KMS-11 (cell line): ENCODE results near the gene ZNRF3.

ENCODE experiments used
- H2AFZ ChIP-seq: fragments of 200-600 bp; sonication (generic); 2 replicates; pipeline ENCODE4 v1.6.1; 2016; ENCODE audit warnings: antibody characterized with exemption, mixed run types, low read depth
- H3K27ac ChIP-seq: fragments of 200-600 bp; sonication (generic); 2 replicates; pipeline ENCODE4 v1.6.1; 2016; ENCODE audit warnings: mild to moderate bottlenecking, mixed run types
- H3K27me3 ChIP-seq: fragments of 200-600 bp; sonication (generic); 2 replicates; pipeline ENCODE4 v1.6.1; 2017; ENCODE audit warnings: mild to moderate bottlenecking, low read depth, mixed run types, moderate library complexity; ENCODE audit not compliant: insufficient read depth
- H3K36me3 ChIP-seq: fragments of 200-600 bp; sonication (generic); 2 replicates; pipeline ENCODE4 v1.6.1; 2017; ENCODE audit warnings: mild to moderate bottlenecking, mixed run types; ENCODE audit not compliant: insufficient read depth
- H3K4me1 ChIP-seq: fragments of 200-600 bp; sonication (generic); 2 replicates; pipeline ENCODE4 v1.6.1; 2016; ENCODE audit warnings: mild to moderate bottlenecking, low read depth, mixed run types; ENCODE audit not compliant: poor library complexity, severe bottlenecking
- H3K4me2 ChIP-seq: fragments of 200-600 bp; sonication (generic); 2 replicates; pipeline ENCODE4 v1.7.0; 2016; ENCODE audit warnings: mild to moderate bottlenecking, mixed run types
- H3K4me3 ChIP-seq: fragments of 200-600 bp; sonication (generic); IDR thresholded peaks from 2 replicates; pipeline ENCODE4 v1.6.1; 2017; ENCODE audit warnings: low read depth, low read length, mixed read lengths; ENCODE audit not compliant: insufficient read depth
- H3K79me2 ChIP-seq: fragments of 200-600 bp; sonication (generic); 2 replicates; pipeline ENCODE4 v1.6.1; 2016; ENCODE audit warnings: low read depth, mixed run types; ENCODE audit not compliant: insufficient read depth
- H3K9ac ChIP-seq: fragments of 200-600 bp; sonication (generic); 2 replicates; pipeline ENCODE4 v1.6.1; 2016; ENCODE audit warnings: mild to moderate bottlenecking, mixed run types
- H4K20me1 ChIP-seq: fragments of 200-600 bp; sonication (generic); 2 replicates; pipeline ENCODE4 v1.6.1; 2016; ENCODE audit warnings: mild to moderate bottlenecking, mixed run types; ENCODE audit not compliant: insufficient read depth
- TF ChIP-seq, protein P1 (sequence below): fragments of 200-600 bp; sonication (generic); conservative IDR thresholded peaks from 2 replicates; pipeline ENCODE4 v1.6.1; 2017; ENCODE audit warnings: low read depth, mild to moderate bottlenecking, antibody characterized with exemption, low read length, moderate library complexity, mixed read lengths

The ZNRF3 gene

GRCh38 chr22:29078869-29079207, 195.5 kb downstream of the ZNRF3 start:
- Histone ChIP-seq H3K27ac (no peak overlapping the region), H3K79me2 (no peaks in the 10 kb centered on the region), H4K20me1 (no peaks in the 10 kb centered on the region), H3K4me2 (no peak overlapping the region), H3K4me1 (no peaks in the 10 kb centered on the region), H3K27me3 (no peaks in the 10 kb centered on the region), H2AFZ (no peak overlapping the region), H3K36me3 (no peaks in the 10 kb centered on the region), H3K4me3 (no peak overlapping the region), H3K9ac (no peak overlapping the region)
- TF ChIP-seq, protein P1, sequence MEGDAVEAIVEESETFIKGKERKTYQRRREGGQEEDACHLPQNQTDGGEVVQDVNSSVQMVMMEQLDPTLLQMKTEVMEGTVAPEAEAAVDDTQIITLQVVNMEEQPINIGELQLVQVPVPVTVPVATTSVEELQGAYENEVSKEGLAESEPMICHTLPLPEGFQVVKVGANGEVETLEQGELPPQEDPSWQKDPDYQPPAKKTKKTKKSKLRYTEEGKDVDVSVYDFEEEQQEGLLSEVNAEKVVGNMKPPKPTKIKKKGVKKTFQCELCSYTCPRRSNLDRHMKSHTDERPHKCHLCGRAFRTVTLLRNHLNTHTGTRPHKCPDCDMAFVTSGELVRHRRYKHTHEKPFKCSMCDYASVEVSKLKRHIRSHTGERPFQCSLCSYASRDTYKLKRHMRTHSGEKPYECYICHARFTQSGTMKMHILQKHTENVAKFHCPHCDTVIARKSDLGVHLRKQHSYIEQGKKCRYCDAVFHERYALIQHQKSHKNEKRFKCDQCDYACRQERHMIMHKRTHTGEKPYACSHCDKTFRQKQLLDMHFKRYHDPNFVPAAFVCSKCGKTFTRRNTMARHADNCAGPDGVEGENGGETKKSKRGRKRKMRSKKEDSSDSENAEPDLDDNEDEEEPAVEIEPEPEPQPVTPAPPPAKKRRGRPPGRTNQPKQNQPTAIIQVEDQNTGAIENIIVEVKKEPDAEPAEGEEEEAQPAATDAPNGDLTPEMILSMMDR, result no peak

DNA sequence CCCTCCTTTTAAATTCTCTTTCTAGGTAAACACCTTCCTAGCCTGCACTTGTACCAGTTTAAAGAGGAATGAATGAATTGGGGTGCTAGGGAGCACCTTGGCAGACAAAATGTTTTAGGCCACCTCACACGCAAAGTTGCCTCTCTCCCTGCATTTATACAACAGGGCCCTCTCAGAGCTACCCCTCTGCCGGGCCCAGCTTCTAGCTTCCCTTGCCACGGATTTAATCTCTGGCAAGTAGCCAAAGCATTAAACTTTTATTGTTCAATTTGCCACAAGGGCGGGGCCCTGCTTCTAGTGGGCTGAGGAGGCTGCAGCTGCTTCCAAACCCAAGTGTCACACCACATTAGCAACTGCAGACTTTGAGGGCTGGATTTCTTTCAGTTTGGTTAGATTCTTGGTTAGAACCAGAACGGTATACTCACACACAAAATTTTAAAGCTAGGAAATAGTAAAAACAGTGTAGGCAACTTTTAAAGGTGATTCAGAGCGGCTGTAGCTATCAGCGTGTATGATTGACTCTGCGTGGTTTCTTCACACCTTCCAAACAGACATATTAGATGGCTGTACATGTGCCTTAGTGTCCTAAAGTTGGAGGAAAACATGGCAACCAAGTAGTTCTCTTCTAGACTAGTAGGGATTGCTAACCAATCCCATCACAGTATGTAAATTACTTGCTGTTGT, 196.0 kb downstream of the ZNRF3 start:
- Histone ChIP-seq H4K20me1 (no peaks in the 10 kb centered on the region), H3K4me3 (no peak overlapping the region), H3K36me3 (no peaks in the 10 kb centered on the region), H3K79me2 (no peaks in the 10 kb centered on the region), H3K4me2 (no peak overlapping the region), H3K27ac (no peak overlapping the region), H3K27me3 (no peaks in the 10 kb centered on the region), H3K9ac (no peak overlapping the region), H3K4me1 (no peaks in the 10 kb centered on the region), H2AFZ (no peak overlapping the region)
- TF ChIP-seq, protein P1, result no peak

GRCh38 chr22:29080106-29080975, 197.0 kb downstream of the ZNRF3 start:
- Histone ChIP-seq H3K79me2 (no peaks in the 10 kb centered on the region), H3K4me3 (no peak overlapping the region), H3K27ac (no peak overlapping the region), H3K36me3 (no peaks in the 10 kb centered on the region), H2AFZ (no peak overlapping the region), H4K20me1 (no peaks in the 10 kb centered on the region), H3K4me1 (no peaks in the 10 kb centered on the region), H3K27me3 (no peaks in the 10 kb centered on the region), H3K4me2 (no peak overlapping the region), H3K9ac (no peak overlapping the region)
- TF ChIP-seq, protein P1, result no peak

DNA sequence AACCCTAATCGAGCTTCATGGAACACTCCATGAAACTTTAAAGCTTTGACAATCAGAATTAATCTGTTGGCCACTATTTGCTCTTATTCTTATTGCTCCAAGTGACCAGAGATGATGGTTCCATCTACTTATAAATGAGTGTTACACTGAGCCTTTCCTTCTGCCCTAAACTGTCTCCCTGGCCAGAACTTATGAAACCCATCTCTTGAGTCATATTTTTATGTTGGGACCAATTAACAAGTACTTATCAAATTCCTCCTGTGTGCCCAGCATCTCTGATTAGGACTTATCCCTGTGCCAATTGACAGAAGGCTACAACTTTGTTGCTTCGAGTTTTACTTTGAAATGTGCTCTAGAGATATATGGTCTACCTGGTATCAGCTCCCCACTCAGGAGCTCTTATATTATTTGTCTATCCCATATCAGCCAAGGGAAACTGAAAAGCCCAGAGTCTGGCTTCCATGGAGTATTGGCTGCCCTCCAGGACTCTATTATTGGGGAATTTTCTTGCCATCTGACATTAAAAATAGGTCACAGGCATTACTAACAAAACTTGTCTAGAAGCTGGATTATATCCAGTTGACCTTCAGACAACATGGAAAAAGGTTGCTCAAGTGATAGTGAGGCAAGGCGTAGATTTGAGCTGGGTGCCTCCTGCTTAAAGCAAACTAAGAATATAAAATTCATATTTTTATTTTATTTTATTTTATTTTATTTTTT, 198.3 kb downstream of the ZNRF3 start:
- no peaks in the 10 kb centered on the region for H3K36me3 ChIP-seq
- H3K9ac ChIP-seq, result no peak overlapping the region
- H3K27ac ChIP-seq, result no peak overlapping the region
- H3K4me1 ChIP-seq, result no peaks in the 10 kb centered on the region
- TF ChIP-seq, protein P1, result no peak
- H3K4me2 ChIP-seq, result no peak overlapping the region
- no peaks in the 10 kb centered on the region for H4K20me1 ChIP-seq
- no peaks in the 10 kb centered on the region for H3K79me2 ChIP-seq
- no peak overlapping the region for H3K4me3 ChIP-seq
- H3K27me3 ChIP-seq, result no peaks in the 10 kb centered on the region
- H2AFZ ChIP-seq, result no peak overlapping the region
